Naive thymus-derived CD4-positive, alpha-beta T cell (primary cell): ENCODE data around the gene RPS14. TPM values are rescaled to one million over a fixed set of nuclear protein-coding genes. Genes with fewer than 3 reads are reported as not detected.
A peak's percentile ranks its signal among the peaks of the same experiment; 100 is the strongest.

Experiments used
- ATAC-seq: fragments of 150-1000 bp; cut with Tn5 transposase; 2 replicates; pipeline ENCODE4 v1.10.0; 2021; ENCODE audit warnings: mild to moderate bottlenecking, moderate library complexity
- CTCF ChIA-PET: fragments of 350-600 bp; sonication (Branson Sonifier 250); formaldehyde crosslinking; loops from one replicate; lab custom pipeline; 2021; ENCODE audit warnings: antibody characterized with exemption; lab: Charles Lee
- POLR2A ChIA-PET: fragments of 350-600 bp; sonication (Branson Sonifier 250); formaldehyde crosslinking; loops from one replicate; lab custom pipeline; 2021; ENCODE audit warnings: antibody characterized with exemption, inconsistent platforms; lab: Charles Lee
- DNase-seq, 9 donors: peaks; one replicate each; pipeline versions ENCODE4 v3.0.0 to v3.0.0-alpha.2; 2020 to 2022; ENCODE audit warnings: mixed read lengths in 1 of 9
- H3K27ac ChIP-seq: one replicate; pipeline ENCODE4 v1.7.0; 2013; ENCODE audit warnings: mild to moderate bottlenecking, low read depth, low read length, moderate library complexity
- H3K27me3 ChIP-seq, 2 donors: one replicate each; pipeline ENCODE4 v1.7.0; 2013; ENCODE audit warnings: low read length in 2 of 2, mild to moderate bottlenecking in 2 of 2, moderate library complexity in 2 of 2; ENCODE audit not compliant: control insufficient read depth in 2 of 2, insufficient read depth in 2 of 2
- H3K36me3 ChIP-seq, 3 experiments: 1 replicate in 2 of 3; 2 replicates in 1 of 3; pipeline ENCODE4 v1.7.0; 2013; ENCODE audit warnings: low read length in 3 of 3, mild to moderate bottlenecking in 3 of 3, moderate library complexity in 1 of 3; ENCODE audit not compliant: insufficient read depth in 3 of 3, control insufficient read depth in 2 of 3
- H3K4me1 ChIP-seq, 2 donors: one replicate each; pipeline ENCODE4 v1.7.0; 2013; ENCODE audit warnings: low read length in 2 of 2, mild to moderate bottlenecking in 2 of 2, moderate library complexity in 1 of 2; ENCODE audit not compliant: control insufficient read depth in 2 of 2, insufficient read depth in 2 of 2
- H3K4me3 ChIP-seq: 2 replicates; pipeline ENCODE4 v1.7.0; 2013; ENCODE audit warnings: mild to moderate bottlenecking, low read length
- H3K9me3 ChIP-seq, 3 experiments: 1 replicate in 2 of 3; 2 replicates in 1 of 3; pipeline ENCODE4 v1.7.0; 2013; ENCODE audit warnings: low read length in 3 of 3; ENCODE audit not compliant: control insufficient read depth in 2 of 3
- H3K27ac Mint-ChIP-seq, 9 donors: one replicate each; pipeline ENCODE4 v1.8.0; 2020 to 2022; ENCODE audit warnings: mixed read lengths in 9 of 9, mild to moderate bottlenecking in 8 of 9, moderate library complexity in 5 of 9, inconsistent platforms in 2 of 9
- H3K27me3 Mint-ChIP-seq, 5 donors: one replicate each; pipeline ENCODE4 v1.8.0; 2021 to 2022; ENCODE audit warnings: mixed read lengths in 5 of 5, mild to moderate bottlenecking in 1 of 5
- H3K36me3 Mint-ChIP-seq, 5 donors: one replicate each; pipeline ENCODE4 v1.8.0; 2020 to 2022; ENCODE audit warnings: mixed read lengths in 5 of 5, mild to moderate bottlenecking in 3 of 5, inconsistent platforms in 1 of 5
- H3K4me1 Mint-ChIP-seq, 7 donors: one replicate each; pipeline ENCODE4 v1.8.0; 2020 to 2022; ENCODE audit warnings: mixed read lengths in 7 of 7, mild to moderate bottlenecking in 3 of 7, inconsistent platforms in 1 of 7
- H3K4me3 Mint-ChIP-seq, 10 donors: one replicate each; pipeline ENCODE4 v1.8.0; 2020 to 2022; ENCODE audit warnings: mild to moderate bottlenecking in 10 of 10, mixed read lengths in 10 of 10, moderate library complexity in 6 of 10, inconsistent platforms in 2 of 10
- H3K9me3 Mint-ChIP-seq, 11 donors: one replicate each; pipeline ENCODE4 v1.8.0; 2020 to 2022; ENCODE audit warnings: mixed read lengths in 11 of 11, mild to moderate bottlenecking in 4 of 11, inconsistent platforms in 1 of 11, moderate library complexity in 1 of 11
- intact Hi-C, 2 donors: fragments of 100-400 bp; cut with micrococcal nuclease; formaldehyde crosslinking; loops; one replicate each; pipeline ENCODE4 v1.15.1; 2023
- polyA plus RNA-seq, 2 donors: library from polyadenylated mRNA; unstranded; fragments of 300-500 nt; fragmentation: Illumina TruSeq; gene quantifications; one replicate each; pipeline ENCODE4 v1.2.3, GENCODE V29; 2021
- total RNA-seq, 6 experiments: library from RNA in 5 of 6; stranded (reverse) in 5 of 6; gene quantifications; 1 replicate in 5 of 6; 2 replicates in 1 of 6; pipeline ENCODE4 v1.2.3 and lab custom pipeline; 2021 to 2026

Gene RPS14
- total RNA-seq (1,000 to 10,000 TPM; 2,331 to 7,378 (median 6,414) TPM), polyA plus RNA-seq (over 10,000 TPM in 1 of 2 donors, 1,000 to 10,000 TPM in 1; 8,640 to 11,248 TPM), total RNA-seq (lab: John Stamatoyannopoulos, UW) (1,177 reads per million, percentile 99 among the genes with 10 or more reads in this experiment)

DNA sequence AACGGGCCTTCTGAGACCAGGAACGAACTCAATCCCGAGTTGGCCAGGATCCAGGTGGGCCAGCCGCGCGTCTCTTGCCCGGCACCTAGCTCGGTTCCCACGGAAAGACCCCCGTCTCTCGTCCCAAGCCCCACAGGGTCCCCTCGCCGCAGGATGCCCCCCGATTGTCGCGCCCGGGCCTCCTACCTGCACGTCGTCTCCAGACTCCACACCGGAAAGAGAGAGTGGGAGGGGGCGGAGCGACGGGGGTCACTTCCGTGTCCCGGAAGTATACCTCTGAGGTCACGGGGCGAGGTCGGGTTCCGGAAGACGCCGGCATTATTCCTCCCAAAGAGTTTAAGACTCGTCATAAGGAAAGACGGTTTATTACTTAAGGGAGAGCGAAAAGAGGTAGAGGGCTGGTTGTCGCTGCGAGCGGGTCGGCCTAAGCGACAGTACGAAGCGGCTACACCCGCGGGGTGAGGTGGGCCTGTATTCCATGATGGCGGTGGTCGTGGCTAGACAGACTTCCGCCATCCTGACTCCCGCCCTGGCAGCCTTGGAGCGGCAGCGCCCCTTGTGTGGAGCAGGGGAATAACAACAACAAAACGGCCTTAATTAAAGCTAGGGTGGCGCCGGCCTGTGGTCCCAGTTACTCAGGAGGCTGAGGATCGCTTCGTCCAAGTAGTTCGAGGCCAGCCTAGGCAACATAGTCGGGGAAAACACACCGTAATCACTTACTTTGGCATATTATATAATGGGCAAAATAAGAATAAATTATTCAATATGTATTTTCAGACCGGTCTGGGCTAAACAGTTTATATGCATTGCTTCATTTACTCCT is at the start of gene RPS14:
TSS of gene RPS14 (minus strand) at position 223 of the 823 bp plus-strand sequence. CDS start 2,006 bp downstream, outside the sequence.
- ChIA-PET POLR2A (interaction anchor here (0.6 to 2.1 kb wide), 25 partner anchors 9 to 1322 kb away, joined by 3 to 29 read pairs (median 4); partner anchors contain the start of genes CD74, G3BP1, HMGXB3 and RBM22), CTCF (interaction anchor here (0.6 to 2.3 kb wide), 11 partner anchors 9 to 329 kb away, joined by 3 to 14 read pairs (median 3); partner anchors contain the start of genes RBM22 and SMIM3)
- Histone ChIP-seq H3K9me3 (no peaks in the 10 kb centered on the region), H3K27ac (peak within 1 kb of the TSS; percentile 100), H3K4me1 (peaks cover 18 to 23% of the 10 kb centered on the region in 2 donors), H3K36me3 (peaks cover 26 to 34% (median 28%) of the 10 kb centered on the region in 3 experiments), H3K4me3 (peak within 1 kb of the TSS; percentile 68), H3K27me3 (no peaks in the 10 kb centered on the region)
- Mint-ChIP-seq H3K4me1 (peaks cover 21 to 44% (median 37%) of the 10 kb centered on the region in 7 donors), H3K36me3 (peaks cover 6 to 37% (median 31%) of the 10 kb centered on the region in 5 donors), H3K4me3 (peak within 1 kb of the TSS; percentile 89 to 100 (median 96)), H3K9me3 (no peaks in the 10 kb centered on the region), H3K27ac (peak within 1 kb of the TSS; percentile 97 to 100 (median 100)), H3K27me3 (no peaks in the 10 kb centered on the region)
- ATAC-seq (peak; percentile 97), DNase-seq (peak; percentile 89 to 98 (median 97))
- intact Hi-C loops, result loop anchor here (1.0 to 10.0 kb wide), 17 partner anchors 9 to 1325 kb away; partner anchors contain the start of genes CD74 (in 2 of the 2), G3BP1 (in 2 of the 2), TCOF1 (in 2 of the 2) and CSNK1A1 (in 1 of the 2)

DNA sequence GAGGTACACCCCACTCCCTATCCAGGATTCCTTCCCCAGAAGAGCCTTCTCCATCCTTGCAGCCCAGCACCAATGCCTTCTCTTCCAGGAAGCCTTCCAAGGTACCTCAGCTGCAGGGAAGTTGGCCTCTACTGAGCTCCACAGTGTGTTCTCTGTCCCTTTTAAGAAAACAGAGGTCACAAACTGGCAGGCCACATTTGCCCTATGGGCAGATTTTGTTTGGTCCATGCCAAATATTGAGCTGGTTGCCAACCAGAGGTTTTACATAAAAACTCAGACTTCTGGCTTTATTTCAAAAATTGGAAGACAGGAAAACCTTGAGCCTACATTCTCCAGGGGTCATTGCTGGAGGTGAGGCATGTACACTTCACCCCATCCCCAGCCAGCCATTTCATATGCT is 49.4 kb upstream of the RPS14 start:
- peaks cover 0 to 2% (median 0%) of the 10 kb centered on the region in 11 donors for H3K9me3 Mint-ChIP-seq
- H3K4me1 ChIP-seq, result no peaks in the 10 kb centered on the region
- H3K36me3 ChIP-seq, result no peaks in the 10 kb centered on the region
- ChIA-PET CTCF (no interaction called here), POLR2A (no interaction called here)
- no peak overlapping the region for H3K27ac Mint-ChIP-seq
- H3K27ac ChIP-seq, result no peak overlapping the region
- no peak overlapping the region for H3K4me3 ChIP-seq
- ATAC-seq (no peak), DNase-seq (no peak)
- intact Hi-C loops, result no loop called here
- no peak overlapping the region for H3K4me3 Mint-ChIP-seq
- H3K9me3 ChIP-seq, result no peaks in the 10 kb centered on the region
- no peaks in the 10 kb centered on the region for H3K36me3 Mint-ChIP-seq
- no peaks in the 10 kb centered on the region for H3K27me3 Mint-ChIP-seq
- H3K27me3 ChIP-seq, result no peaks in the 10 kb centered on the region
- H3K4me1 Mint-ChIP-seq, result no peaks in the 10 kb centered on the region

DNA sequence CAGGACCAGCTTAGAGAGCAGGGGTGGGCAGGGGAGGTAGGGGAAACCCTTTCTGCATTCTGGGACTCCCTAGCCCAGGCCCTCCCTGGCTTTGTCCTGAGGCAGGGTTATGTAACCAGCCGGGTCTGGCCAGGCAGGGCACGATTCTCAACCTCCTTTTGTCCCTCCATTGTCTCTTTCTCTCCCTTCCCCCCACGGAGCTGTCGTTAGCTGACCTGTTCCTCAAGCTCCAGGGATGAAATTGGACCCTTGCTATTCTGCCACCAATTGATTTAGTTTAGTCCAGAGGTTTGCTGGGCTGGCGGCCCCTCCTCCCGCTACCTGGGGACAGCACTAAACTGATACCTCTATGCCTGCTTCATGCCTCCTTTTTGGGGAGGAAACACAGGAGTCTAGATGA is 49.0 kb upstream of the RPS14 start:
- ATAC-seq (no peak), DNase-seq (no peak)
- no peaks in the 10 kb centered on the region for H3K27me3 ChIP-seq
- no peak overlapping the region for H3K4me3 Mint-ChIP-seq
- H3K27ac ChIP-seq, result no peak overlapping the region
- ChIA-PET CTCF (no interaction called here), POLR2A (interaction anchor here (0.9 kb wide), 1 partner anchor 11 kb away, joined by 3 read pairs; no protein-coding TSS in a partner anchor)
- H3K36me3 ChIP-seq, result no peaks in the 10 kb centered on the region
- H3K9me3 ChIP-seq, result no peaks in the 10 kb centered on the region
- H3K27me3 Mint-ChIP-seq, result no peaks in the 10 kb centered on the region
- H3K27ac Mint-ChIP-seq, result no peak overlapping the region
- no peaks in the 10 kb centered on the region for H3K4me1 Mint-ChIP-seq
- no peaks in the 10 kb centered on the region for H3K36me3 Mint-ChIP-seq
- H3K4me3 ChIP-seq, result no peak overlapping the region
- peaks cover 0 to 2% (median 0%) of the 10 kb centered on the region in 11 donors for H3K9me3 Mint-ChIP-seq
- no peaks in the 10 kb centered on the region for H3K4me1 ChIP-seq
- intact Hi-C loops, result no loop called here

DNA sequence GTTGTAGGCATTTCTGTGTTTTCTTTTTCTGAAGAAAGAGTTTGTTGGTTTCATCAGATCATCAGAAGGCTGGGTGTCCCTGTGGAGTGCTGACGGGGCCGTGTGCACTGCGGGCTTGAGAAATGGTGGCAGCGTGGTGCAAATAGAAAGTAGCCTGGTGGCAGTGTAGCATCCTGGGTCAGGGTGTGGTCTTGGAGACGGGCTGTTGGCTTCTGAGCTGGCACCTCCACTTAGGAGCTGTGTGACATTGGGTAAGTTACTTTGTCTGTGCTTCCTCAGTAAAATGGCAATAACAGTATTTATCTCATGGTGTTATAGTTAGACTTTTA is 48.4 kb upstream of the RPS14 start:
- H3K9me3 Mint-ChIP-seq, result peaks cover 0 to 2% (median 0%) of the 10 kb centered on the region in 11 donors
- POLR2A ChIA-PET, result interaction anchor here (0.9 kb wide), 1 partner anchor 11 kb away, joined by 3 read pairs; no protein-coding TSS in a partner anchor
- H3K4me1 Mint-ChIP-seq, result no peaks in the 10 kb centered on the region
- Histone ChIP-seq H3K27ac (no peak overlapping the region), H3K4me1 (no peaks in the 10 kb centered on the region), H3K27me3 (no peaks in the 10 kb centered on the region), H3K4me3 (no peak overlapping the region), H3K36me3 (no peaks in the 10 kb centered on the region), H3K9me3 (no peaks in the 10 kb centered on the region)
- intact Hi-C loops, result no loop called here
- ATAC-seq, result no peak
- no peak overlapping the region for H3K27ac Mint-ChIP-seq
- H3K27me3 Mint-ChIP-seq, result no peaks in the 10 kb centered on the region
- H3K4me3 Mint-ChIP-seq, result no peak overlapping the region
- CTCF ChIA-PET, result no interaction called here
- DNase-seq, result no peak
- no peaks in the 10 kb centered on the region for H3K36me3 Mint-ChIP-seq

DNA sequence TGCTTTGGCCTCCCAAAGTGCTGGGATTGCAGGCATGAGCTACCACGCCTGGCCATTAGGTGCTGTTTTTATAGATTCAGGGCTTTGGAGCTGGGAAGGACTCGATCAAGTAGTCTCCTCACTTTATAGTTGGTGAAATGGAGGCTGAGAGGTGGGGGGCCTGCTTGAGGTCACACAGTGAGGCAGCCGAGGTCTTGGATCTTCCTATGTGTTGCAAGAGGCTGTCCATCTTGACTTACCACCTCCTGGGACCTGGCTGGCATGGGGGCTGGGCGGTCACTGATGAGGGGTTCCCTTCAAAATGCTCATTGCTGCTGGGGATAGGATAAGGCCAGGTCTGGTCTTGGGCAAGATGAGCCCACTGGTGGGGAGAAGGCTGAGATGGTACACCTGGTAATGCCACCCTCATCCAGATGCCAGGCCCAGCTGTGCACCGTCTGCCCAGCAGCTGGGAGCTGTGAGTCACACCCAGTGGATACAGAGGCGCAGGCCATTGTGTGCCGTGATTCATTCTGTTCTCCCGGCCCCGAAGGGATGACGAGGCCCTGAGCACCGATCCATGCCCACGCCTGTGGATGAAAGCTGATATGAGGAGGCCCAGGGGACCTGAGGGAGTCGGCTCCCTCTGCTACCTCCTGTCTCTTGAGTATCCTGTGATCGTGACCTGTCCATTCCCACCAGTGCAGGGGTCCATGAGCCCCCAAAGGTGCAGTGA is 47.9 kb upstream of the RPS14 start:
- Mint-ChIP-seq H3K27ac (no peak overlapping the region), H3K4me3 (no peak overlapping the region), H3K27me3 (no peaks in the 10 kb centered on the region), H3K4me1 (no peaks in the 10 kb centered on the region), H3K9me3 (peaks cover 0 to 2% (median 0%) of the 10 kb centered on the region in 11 donors), H3K36me3 (no peaks in the 10 kb centered on the region)
- Histone ChIP-seq H3K9me3 (no peaks in the 10 kb centered on the region), H3K4me1 (no peaks in the 10 kb centered on the region), H3K4me3 (no peak overlapping the region), H3K36me3 (no peaks in the 10 kb centered on the region), H3K27me3 (no peaks in the 10 kb centered on the region), H3K27ac (no peak overlapping the region)
- ATAC-seq, result no peak
- intact Hi-C loops, result no loop called here
- POLR2A ChIA-PET, result no interaction called here
- no peak for DNase-seq
- CTCF ChIA-PET, result interaction anchor here (0.6 kb wide), 1 partner anchor 155 kb away, joined by 3 read pairs; no protein-coding TSS in a partner anchor

DNA sequence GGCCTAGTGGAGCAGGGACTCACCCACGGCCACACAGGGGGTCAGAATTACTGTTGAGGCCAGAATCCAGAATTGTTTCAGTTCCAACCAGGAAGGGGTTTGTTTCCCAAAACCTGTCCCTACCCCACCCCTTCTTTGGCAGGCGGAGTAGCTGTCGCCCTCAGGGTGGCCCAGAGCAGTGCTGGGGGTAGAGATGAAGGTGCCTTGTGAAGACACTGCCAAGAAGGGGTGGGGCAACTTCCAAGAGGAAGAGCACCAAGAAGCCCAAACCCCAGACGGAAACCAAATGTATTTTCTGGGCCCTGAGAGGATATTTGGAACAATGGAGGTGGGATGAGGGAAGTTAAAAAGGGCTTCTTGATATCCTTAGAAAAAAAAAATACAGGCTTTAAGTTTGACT is 47.0 kb upstream of the RPS14 start:
- Histone ChIP-seq H3K27ac (no peak overlapping the region), H3K4me3 (no peak overlapping the region), H3K4me1 (no peaks in the 10 kb centered on the region), H3K9me3 (no peaks in the 10 kb centered on the region), H3K27me3 (no peaks in the 10 kb centered on the region), H3K36me3 (no peaks in the 10 kb centered on the region)
- Mint-ChIP-seq H3K9me3 (peaks cover 0 to 2% (median 0%) of the 10 kb centered on the region in 11 donors), H3K4me3 (no peak overlapping the region), H3K4me1 (peaks cover 0 to 4% (median 0%) of the 10 kb centered on the region in 7 donors), H3K36me3 (no peaks in the 10 kb centered on the region), H3K27ac (no peak overlapping the region), H3K27me3 (no peaks in the 10 kb centered on the region)
- POLR2A ChIA-PET, result no interaction called here
- DNase-seq (no peak), ATAC-seq (no peak)
- CTCF ChIA-PET, result interaction anchor here (0.6 kb wide), 1 partner anchor 154 kb away, joined by 3 read pairs; no protein-coding TSS in a partner anchor
- intact Hi-C loops, result no loop called here
